ENCODE data around the gene GSTM3.

- TF ChIP-seq NFYB (IDR thresholded peaks at IDR 0.05; ENCODE audit: insufficient read depth, low read depth, low read length) (no peak), SIX5 (IDR thresholded peaks at IDR 0.05; ENCODE audit: low read depth, low read length, severe bottlenecking) (no peak), REST (IDR thresholded peaks at IDR 0.05; ENCODE audit: low read depth, low read length) (no peak), YY1 (IDR thresholded peaks at IDR 0.05; ENCODE audit: low read depth, low read length) (no peak), CTCF (IDR thresholded peaks at IDR 0.05 in 2 of 3, conservative IDR thresholded peaks at IDR 0.05 in 1 of 3; ENCODE audit: control insufficient read depth in 2 of 3, extremely low read depth in 1 of 3, insufficient read depth in 1 of 3, low read depth in 3 of 3, low read length in 3 of 3) (no peak), SKIL (IDR thresholded peaks at IDR 0.05; ENCODE audit: low read depth, poor library complexity, severe bottlenecking) (no peak), JUND (IDR thresholded peaks at IDR 0.05; ENCODE audit: low read depth, low read length) (no peak), USF2 (IDR thresholded peaks at IDR 0.05; ENCODE audit: borderline replicate concordance, low read depth, low read length) (no peak), POLR2A (IDR thresholded peaks at IDR 0.05; ENCODE audit: low read depth, low read length) (no peak), CBX5 (IDR thresholded peaks at IDR 0.05; ENCODE audit: low read depth) (no peak), PBX3 (IDR thresholded peaks at IDR 0.05; ENCODE audit: insufficient replicate concordance, low read depth, low read length) (no peak), POLR2AphosphoS5 (IDR thresholded peaks at IDR 0.05; ENCODE audit: low read length) (no peak), ASH2L (IDR thresholded peaks at IDR 0.05; ENCODE audit: borderline replicate concordance, low read depth) (no peak)
Observed at GRCh38 chr1:109787845-109788601, 47.2 kb upstream of the GSTM3 start.

Measured in GM12878 (cell line).